Mesenchymal stem cell (in vitro differentiated cells and primary cell): ENCODE measurements around the gene HMGA1.
"Not testable (repeated sequence)": the region's sequence is repeated elsewhere in the genome, so short reads cannot be mapped to it uniquely, and the experiment has no call there.

Experiments used
- DNase-seq: peaks from one replicate; pipeline ENCODE4 v3.0.0-alpha.2; 2013
- H2AFZ ChIP-seq: one replicate; pipeline ENCODE4 v1.6.1; 2013; ENCODE audit warnings: low read depth, mild to moderate bottlenecking, control low read depth, inconsistent platforms, low read length, moderate library complexity
- H2AK5ac ChIP-seq: 2 replicates; pipeline ENCODE4 v1.6.1; 2013; ENCODE audit warnings: low read length, moderate library complexity, mild to moderate bottlenecking, inconsistent platforms; ENCODE audit not compliant: severe bottlenecking
- H2BK120ac ChIP-seq: one replicate; pipeline ENCODE4 v1.6.1; 2013; ENCODE audit warnings: low read depth, mild to moderate bottlenecking, inconsistent platforms, low read length, moderate library complexity
- H2BK12ac ChIP-seq, 2 experiments: one replicate each; pipeline ENCODE4 v1.6.1; 2013; ENCODE audit warnings: inconsistent platforms in 2 of 2, low read length in 2 of 2, mild to moderate bottlenecking in 2 of 2, moderate library complexity in 2 of 2, control low read depth in 1 of 2
- H2BK15ac ChIP-seq: one replicate; pipeline ENCODE4 v1.6.1; 2013; ENCODE audit warnings: mild to moderate bottlenecking, low read depth, inconsistent platforms; ENCODE audit not compliant: poor library complexity, severe bottlenecking
- H2BK5ac ChIP-seq: 2 replicates; pipeline ENCODE4 v1.6.1; 2013; ENCODE audit warnings: low read depth, mild to moderate bottlenecking, low read length, control low read depth, inconsistent platforms; ENCODE audit not compliant: poor library complexity, severe bottlenecking
- H3K14ac ChIP-seq, 2 experiments: one replicate each; pipeline ENCODE4 v1.6.1; 2013; ENCODE audit warnings: inconsistent platforms in 2 of 2, low read length in 2 of 2, control low read depth in 1 of 2, mild to moderate bottlenecking in 1 of 2, moderate library complexity in 1 of 2
- H3K18ac ChIP-seq, 2 experiments: one replicate each; pipeline ENCODE4 v1.6.1; 2013; ENCODE audit warnings: inconsistent platforms in 2 of 2, low read length in 2 of 2, control low read depth in 1 of 2, low read depth in 1 of 2, mild to moderate bottlenecking in 1 of 2
- H3K23ac ChIP-seq, 2 experiments: one replicate each; pipeline ENCODE4 v1.6.1; 2013; ENCODE audit warnings: inconsistent platforms in 2 of 2, low read length in 2 of 2, mild to moderate bottlenecking in 2 of 2, moderate library complexity in 2 of 2, control low read depth in 1 of 2
- H3K27ac ChIP-seq: 2 replicates; pipeline ENCODE4 v1.5.1; 2013; ENCODE audit warnings: mild to moderate bottlenecking, moderate library complexity, low read length, control low read depth, inconsistent platforms; ENCODE audit not compliant: poor library complexity, severe bottlenecking
- H3K27me3 ChIP-seq, 2 experiments: 2 replicates each; pipeline versions ENCODE4 v1.6.1 to v1.7.0; 2013; ENCODE audit warnings: low read length in 2 of 2, mild to moderate bottlenecking in 2 of 2, moderate library complexity in 2 of 2, control low read depth in 1 of 2, inconsistent platforms in 1 of 2; ENCODE audit not compliant: control insufficient read depth in 1 of 2, insufficient read depth in 1 of 2
- H3K36me3 ChIP-seq, 2 experiments: 2 replicates each; pipeline versions ENCODE4 v1.6.1 to v1.7.0; 2013; ENCODE audit warnings: low read length in 2 of 2, control low read depth in 1 of 2, inconsistent platforms in 1 of 2, low read depth in 1 of 2, mild to moderate bottlenecking in 1 of 2; ENCODE audit not compliant: insufficient read depth in 2 of 2, control insufficient read depth in 1 of 2
- H3K4ac ChIP-seq, 2 experiments: one replicate each; pipeline ENCODE4 v1.6.1; 2013; ENCODE audit warnings: inconsistent platforms in 2 of 2, low read length in 2 of 2, mild to moderate bottlenecking in 2 of 2, moderate library complexity in 2 of 2, control low read depth in 1 of 2, low read depth in 1 of 2
- H3K4me1 ChIP-seq: 2 replicates; pipeline ENCODE4 v1.6.1; 2013; ENCODE audit warnings: low read depth, low read length, control low read depth; ENCODE audit not compliant: control insufficient read depth, insufficient read depth
- H3K4me2 ChIP-seq: 2 replicates; pipeline ENCODE4 v1.6.1; 2013; ENCODE audit warnings: low read length, mild to moderate bottlenecking, inconsistent platforms; ENCODE audit not compliant: poor library complexity, severe bottlenecking
- H3K4me3 ChIP-seq, 2 experiments: 2 replicates each; pipeline versions ENCODE4 v1.5.1 to v1.7.0; 2013; ENCODE audit warnings: low read length in 2 of 2, mild to moderate bottlenecking in 2 of 2, control low read depth in 1 of 2, low read depth in 1 of 2; ENCODE audit not compliant: insufficient read depth in 1 of 2
- H3K79me1 ChIP-seq: replicated peaks from 2 replicates; pipeline ENCODE4 v1.6.1; 2013; ENCODE audit warnings: mild to moderate bottlenecking, control low read depth, low read length, inconsistent platforms; ENCODE audit not compliant: poor library complexity, severe bottlenecking
- H3K9ac ChIP-seq: 2 replicates; pipeline ENCODE4 v1.7.0; 2013; ENCODE audit warnings: mild to moderate bottlenecking, low read length, moderate library complexity
- H3K9me3 ChIP-seq: 2 replicates; pipeline ENCODE4 v1.7.0; 2013; ENCODE audit warnings: mild to moderate bottlenecking, low read length; ENCODE audit not compliant: control insufficient read depth
- H4K8ac ChIP-seq: one replicate; pipeline ENCODE4 v1.6.1; 2013; ENCODE audit warnings: inconsistent platforms, mild to moderate bottlenecking, low read length, moderate library complexity
- H4K91ac ChIP-seq: one replicate; pipeline ENCODE4 v1.6.1; 2013; ENCODE audit warnings: mild to moderate bottlenecking, low read length, inconsistent platforms
- WGBS: methylation state at CpG from one replicate; pipeline ENCODE4 v1.1.7; 2013; ENCODE audit warnings: mixed read lengths; 5-methylcytosine and 5-hydroxymethylcytosine counted together

The HMGA1 gene

GRCh38 chr6:34263484-34263883 lies 26.8 kb downstream of the HMGA1 start:
- not testable (repeated sequence) for H3K18ac ChIP-seq, H4K8ac ChIP-seq, H3K9me3 ChIP-seq, H3K9ac ChIP-seq, H2BK12ac ChIP-seq, H2AK5ac ChIP-seq, H3K14ac ChIP-seq, H2BK120ac ChIP-seq, H3K79me1 ChIP-seq, H4K91ac ChIP-seq, DNase-seq, H3K23ac ChIP-seq, H3K4me3 ChIP-seq, H3K4ac ChIP-seq, H3K4me2 ChIP-seq, H3K27me3 ChIP-seq, H3K27ac ChIP-seq, H3K4me1 ChIP-seq, H2BK15ac ChIP-seq, H2AFZ ChIP-seq, H2BK5ac ChIP-seq
- 94% methylated on average over 16 of the region's 23 CpGs for whole genome bisulfite sequencing
- H3K36me3 ChIP-seq, result peaks cover 9 to 42% of the 10 kb centered on the region in 2 experiments

- 100% methylated on average over 2 of the region's 2 CpGs for WGBS
These were observed 31.1 kb downstream of the HMGA1 start for GRCh38 chr6:34267746-34268145.

GRCh38 chr6:34269132-34269531 lies 32.5 kb downstream of the HMGA1 start:
- peaks cover 0 to 16% of the 10 kb centered on the region in 2 experiments for H3K36me3 ChIP-seq
- H3K4ac ChIP-seq, H3K9me3 ChIP-seq, H3K9ac ChIP-seq, H2BK120ac ChIP-seq, H4K91ac ChIP-seq, H2AFZ ChIP-seq, H3K14ac ChIP-seq, H2AK5ac ChIP-seq, H3K4me1 ChIP-seq, H3K79me1 ChIP-seq, H4K8ac ChIP-seq, H3K27me3 ChIP-seq, H2BK12ac ChIP-seq, H2BK15ac ChIP-seq, H3K23ac ChIP-seq, H3K4me2 ChIP-seq, H3K18ac ChIP-seq, DNase-seq, H3K27ac ChIP-seq, H3K4me3 ChIP-seq, H2BK5ac ChIP-seq: not testable (repeated sequence)
- WGBS, result no CpG with 5 or more reads among the region's 25 CpGs

More at GRCh38 chr6:34267746-34268145, 31.1 kb downstream of the HMGA1 start:
- H2BK15ac ChIP-seq, result no peak overlapping the region
- no peaks in the 10 kb centered on the region for H3K79me1 ChIP-seq
- H3K9me3 ChIP-seq, result peaks cover 4% of the 10 kb centered on the region
- H3K4me3 ChIP-seq, result no peak overlapping the region
- H4K8ac ChIP-seq, result no peak overlapping the region
- H3K9ac ChIP-seq, result no peak overlapping the region
- H2BK5ac ChIP-seq, result no peak overlapping the region
- no peak overlapping the region for H4K91ac ChIP-seq
- no peak overlapping the region for H3K4ac ChIP-seq
- H2BK120ac ChIP-seq, result no peak overlapping the region
- no peak overlapping the region for H2AK5ac ChIP-seq
- no peak overlapping the region for H2AFZ ChIP-seq
- no peak overlapping the region for H3K18ac ChIP-seq
- H3K36me3 ChIP-seq, result peaks cover 9 to 24% of the 10 kb centered on the region in 2 experiments
- no peak overlapping the region for H3K4me2 ChIP-seq
- H2BK12ac ChIP-seq, result no peak overlapping the region
- no peak for DNase-seq
- peaks cover 1% of the 10 kb centered on the region for H3K4me1 ChIP-seq
- no peak overlapping the region for H3K27ac ChIP-seq
- H3K23ac ChIP-seq, result no peak overlapping the region
- no peak overlapping the region for H3K14ac ChIP-seq
- H3K27me3 ChIP-seq, result no peaks in the 10 kb centered on the region

- H2BK15ac ChIP-seq, H3K4ac ChIP-seq, H3K14ac ChIP-seq, H4K8ac ChIP-seq, H3K4me1 ChIP-seq, H3K27me3 ChIP-seq, H3K18ac ChIP-seq, H4K91ac ChIP-seq, H3K79me1 ChIP-seq, H3K4me2 ChIP-seq, H3K9me3 ChIP-seq, H2BK120ac ChIP-seq, H3K23ac ChIP-seq, H2BK12ac ChIP-seq, H2AK5ac ChIP-seq, DNase-seq, H3K27ac ChIP-seq, H3K9ac ChIP-seq, H2BK5ac ChIP-seq, H2AFZ ChIP-seq, H3K4me3 ChIP-seq: not testable (repeated sequence)
- peaks cover 0 to 12% of the 10 kb centered on the region in 2 experiments for H3K36me3 ChIP-seq
- WGBS, result 80% methylated on average over 16 of the region's 17 CpGs
These were observed 33.1 kb downstream of the HMGA1 start for GRCh38 chr6:34269658-34270341.
